Type B pancreatic cell (in vitro differentiated cells): ENCODE measurements around the gene GTF2I. TPM values are rescaled to one million over a fixed set of nuclear protein-coding genes. Genes with fewer than 3 reads are reported as not detected.
"Not testable (repeated sequence)": the region's sequence is repeated elsewhere in the genome, so short reads cannot be mapped to it uniquely, and the experiment has no call there.

Experiments
- DNase-seq: peaks from one replicate; pipeline ENCODE4 v3.0.0; 2021; ENCODE audit warnings: mixed read lengths; ENCODE audit not compliant: unreplicated experiment; ENCODE audit errors: extremely low spot score
- H3K27ac Mint-ChIP-seq: 2 replicates; pipeline ENCODE4 v1.8.0; 2021; ENCODE audit warnings: mild to moderate bottlenecking, mixed read lengths
- H3K27me3 Mint-ChIP-seq: 2 replicates; pipeline ENCODE4 v1.8.0; 2021; ENCODE audit warnings: mixed read lengths
- H3K36me3 Mint-ChIP-seq: 2 replicates; pipeline ENCODE4 v1.8.0; 2021; ENCODE audit warnings: mixed read lengths
- H3K4me1 Mint-ChIP-seq: one replicate; pipeline ENCODE4 v1.8.0; 2021; ENCODE audit warnings: mixed read lengths; ENCODE audit not compliant: unreplicated experiment
- H3K4me3 Mint-ChIP-seq: 2 replicates; pipeline ENCODE4 v1.8.0; 2021; ENCODE audit warnings: mild to moderate bottlenecking, mixed read lengths
- H3K9me3 Mint-ChIP-seq: 2 replicates; pipeline ENCODE4 v1.8.0; 2021; ENCODE audit warnings: mixed read lengths
- total RNA-seq: library from RNA; stranded (reverse); gene quantifications from 2 replicates; pipeline ENCODE4 v1.2.1, GENCODE V29; 2021; ENCODE audit warnings: low replicate concordance

The GTF2I gene
- total RNA-seq, 1 donor from 2014 or later = 335 TPM

DNA sequence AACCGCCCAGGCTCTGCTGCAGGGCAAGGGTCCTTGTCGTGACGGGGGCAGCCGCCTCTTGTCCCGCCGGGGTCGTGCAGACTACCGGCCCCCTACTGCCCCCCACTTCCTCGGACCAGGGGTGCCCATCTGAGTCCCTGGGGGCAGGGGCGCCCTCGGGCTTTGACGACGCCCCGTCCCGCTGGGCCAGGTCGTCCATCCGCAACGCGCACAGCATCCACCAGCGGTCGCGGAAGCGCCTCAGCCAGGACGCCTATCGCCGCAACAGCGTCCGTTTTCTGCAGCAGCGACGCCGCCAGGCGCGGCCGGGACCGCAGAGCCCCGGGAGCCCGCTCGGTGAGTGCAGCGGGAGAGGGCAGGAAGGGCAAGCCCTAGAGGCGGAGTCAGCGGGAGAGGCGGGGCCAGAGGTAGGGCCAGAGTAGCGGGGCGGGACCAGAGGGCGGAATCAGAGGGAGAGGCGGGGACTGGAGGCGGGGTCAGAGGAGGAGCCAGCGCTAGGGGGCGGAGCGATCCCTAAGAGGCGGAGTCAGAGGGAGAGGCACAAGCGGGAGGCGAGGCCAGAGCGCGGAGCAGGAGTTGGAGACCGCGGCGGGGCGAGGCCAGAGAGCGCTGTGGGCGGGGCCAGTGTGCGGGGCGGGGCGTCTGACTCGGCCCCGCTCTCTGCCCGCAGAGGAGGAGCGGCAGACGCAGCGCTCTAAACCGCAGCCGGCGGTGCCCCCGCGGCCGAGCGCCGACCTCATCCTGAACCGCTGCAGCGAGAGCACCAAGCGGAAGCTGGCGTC lies 131.0 kb downstream of the GTF2I start:
- H3K4me3 Mint-ChIP-seq = peak overlapping the region; percentile 55
- peak; percentile 96 for DNase-seq
- not testable (repeated sequence) for H3K27me3 Mint-ChIP-seq, H3K36me3 Mint-ChIP-seq, H3K4me1 Mint-ChIP-seq, H3K27ac Mint-ChIP-seq, H3K9me3 Mint-ChIP-seq

DNA sequence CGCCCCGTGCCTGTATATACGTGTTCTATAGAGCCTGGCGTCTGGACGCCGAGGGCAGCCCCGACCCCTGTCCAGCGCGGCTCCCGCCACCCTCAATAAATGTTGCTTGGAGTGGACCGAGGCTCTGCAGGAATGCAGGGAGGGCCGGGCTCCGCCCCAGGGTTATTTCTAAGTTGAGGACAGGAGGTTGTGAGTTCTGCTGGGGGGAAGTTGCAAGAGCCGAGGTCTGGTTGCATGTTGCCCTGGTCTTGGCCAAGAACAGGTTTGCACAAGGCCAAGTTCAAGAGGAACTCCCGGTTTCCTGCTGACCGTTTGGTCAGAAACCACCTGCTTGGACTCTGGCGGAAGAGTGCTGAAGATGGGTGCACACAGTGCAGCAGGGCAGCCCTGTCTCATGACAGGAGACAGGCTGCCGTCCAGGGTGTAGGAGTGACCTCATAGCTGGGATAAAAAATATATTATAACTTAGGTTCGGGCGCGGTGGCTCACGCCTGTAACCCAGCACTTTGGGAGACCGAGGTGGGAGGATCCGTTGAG lies 131.8 kb downstream of the GTF2I start:
- not testable (repeated sequence) for H3K9me3 Mint-ChIP-seq, DNase-seq, H3K4me3 Mint-ChIP-seq, H3K27me3 Mint-ChIP-seq, H3K4me1 Mint-ChIP-seq, H3K27ac Mint-ChIP-seq, H3K36me3 Mint-ChIP-seq

DNA sequence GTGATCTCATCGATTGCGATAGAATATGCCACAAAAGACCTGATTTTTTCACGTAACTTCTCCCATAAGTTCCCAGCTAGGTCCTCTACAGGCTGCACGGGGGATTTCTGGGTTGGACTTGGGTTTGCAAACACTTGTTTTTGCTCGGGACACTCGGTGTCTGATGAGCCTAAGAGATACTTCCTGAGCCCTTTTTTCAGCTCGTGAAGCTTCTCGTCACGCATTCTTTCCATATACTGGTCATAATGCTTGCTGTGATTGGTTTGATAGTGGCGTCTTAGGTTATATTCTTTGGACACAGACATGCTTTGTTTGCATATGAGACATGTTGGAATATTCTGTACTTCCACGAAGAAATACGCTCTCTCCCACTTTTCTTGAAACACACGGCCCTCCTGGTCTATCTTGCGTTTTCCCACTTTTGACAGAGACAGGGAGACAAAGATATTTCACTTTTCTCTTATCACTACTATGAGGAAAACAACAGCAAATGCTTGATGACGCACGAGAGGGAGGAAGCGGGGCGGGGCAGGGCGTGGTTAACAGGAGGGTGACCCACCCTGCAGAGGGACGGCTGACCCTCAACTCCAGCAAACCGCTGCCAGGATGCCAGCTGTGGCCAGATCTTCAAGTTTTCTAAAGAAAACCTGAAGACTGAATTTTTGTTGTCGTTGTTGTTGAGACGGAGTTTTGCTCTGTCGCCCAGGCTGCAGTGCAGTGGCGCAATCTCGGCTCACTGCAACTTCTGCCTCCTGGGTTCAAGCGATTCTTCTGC lies 140.5 kb downstream of the GTF2I start:
- H3K27ac Mint-ChIP-seq, H3K4me3 Mint-ChIP-seq, H3K36me3 Mint-ChIP-seq, H3K4me1 Mint-ChIP-seq, H3K9me3 Mint-ChIP-seq, H3K27me3 Mint-ChIP-seq, DNase-seq: not testable (repeated sequence)

- not testable (repeated sequence) for H3K4me3 Mint-ChIP-seq, DNase-seq, H3K9me3 Mint-ChIP-seq, H3K27ac Mint-ChIP-seq, H3K27me3 Mint-ChIP-seq, H3K4me1 Mint-ChIP-seq, H3K36me3 Mint-ChIP-seq
Measured at GRCh38 chr7:74798644-74799043, 141.1 kb downstream of the GTF2I start.

Other genes starting within 250 kb of the GTF2I start
- 43.6 and 47.9 TPM in 2 replicates for gene GTF2IRD1, start 203.8 kb upstream of the GTF2I start, total RNA-seq
- gene NCF1, start 116.3 kb downstream of the GTF2I start, total RNA-seq = not detected in 2 replicates
- 18.6 and 20.6 TPM in 2 replicates for gene GTF2IRD2, start 193.9 kb downstream of the GTF2I start, total RNA-seq